GM21526 (cell line): Measurements from ENCODE around the gene SREBF2.

ENCODE experiments used
- ATAC-seq: cut with Tn5 transposase; IDR thresholded peaks from one replicate; pipeline ENCODE4 v1.9.1; 2021; ENCODE audit warnings: moderate library complexity; ENCODE audit not compliant: unreplicated experiment, low FRiP score

The SREBF2 gene

DNA sequence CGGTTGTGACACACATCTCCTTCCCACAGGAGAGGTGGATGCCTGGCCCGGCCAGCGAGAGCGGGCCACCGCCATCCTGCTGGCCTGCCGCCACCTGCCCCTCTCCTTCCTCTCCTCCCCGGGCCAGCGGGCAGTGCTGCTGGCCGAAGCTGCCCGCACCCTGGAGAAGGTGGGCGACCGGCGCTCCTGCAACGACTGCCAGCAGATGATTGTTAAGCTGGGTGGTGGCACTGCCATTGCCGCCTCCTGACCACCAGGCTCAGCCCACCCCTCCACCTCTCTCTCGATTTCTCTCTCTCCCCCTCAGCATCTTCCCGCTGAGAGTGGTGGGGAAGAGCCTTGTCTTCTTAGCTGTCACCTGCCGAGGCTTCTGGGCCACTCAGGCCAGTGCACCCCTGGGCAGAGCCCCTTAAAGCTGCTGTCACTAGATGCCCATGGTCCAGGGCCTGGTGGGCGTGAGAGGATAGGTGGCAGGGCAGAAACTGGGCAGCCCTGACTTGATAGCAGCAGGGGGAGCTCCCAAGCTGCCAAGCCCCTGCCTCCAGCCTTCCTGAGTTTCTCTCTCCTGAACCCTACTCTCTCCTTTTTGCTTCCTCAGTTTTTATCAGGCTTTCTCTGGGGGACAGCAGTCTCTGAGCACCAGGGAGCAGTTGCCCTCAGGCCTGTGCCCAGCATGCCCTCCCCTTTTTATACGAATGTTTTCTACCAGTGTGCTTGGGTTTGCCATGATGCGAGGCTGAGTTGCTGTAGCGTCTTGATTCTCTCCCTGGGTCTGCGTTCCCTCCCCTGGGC, 72.7 kb downstream of the SREBF2 start:
- no peak for ATAC-seq

- ATAC-seq: no peak
Measured at GRCh38 chr22:41906822-41907221, 73.9 kb downstream of the SREBF2 start.

DNA sequence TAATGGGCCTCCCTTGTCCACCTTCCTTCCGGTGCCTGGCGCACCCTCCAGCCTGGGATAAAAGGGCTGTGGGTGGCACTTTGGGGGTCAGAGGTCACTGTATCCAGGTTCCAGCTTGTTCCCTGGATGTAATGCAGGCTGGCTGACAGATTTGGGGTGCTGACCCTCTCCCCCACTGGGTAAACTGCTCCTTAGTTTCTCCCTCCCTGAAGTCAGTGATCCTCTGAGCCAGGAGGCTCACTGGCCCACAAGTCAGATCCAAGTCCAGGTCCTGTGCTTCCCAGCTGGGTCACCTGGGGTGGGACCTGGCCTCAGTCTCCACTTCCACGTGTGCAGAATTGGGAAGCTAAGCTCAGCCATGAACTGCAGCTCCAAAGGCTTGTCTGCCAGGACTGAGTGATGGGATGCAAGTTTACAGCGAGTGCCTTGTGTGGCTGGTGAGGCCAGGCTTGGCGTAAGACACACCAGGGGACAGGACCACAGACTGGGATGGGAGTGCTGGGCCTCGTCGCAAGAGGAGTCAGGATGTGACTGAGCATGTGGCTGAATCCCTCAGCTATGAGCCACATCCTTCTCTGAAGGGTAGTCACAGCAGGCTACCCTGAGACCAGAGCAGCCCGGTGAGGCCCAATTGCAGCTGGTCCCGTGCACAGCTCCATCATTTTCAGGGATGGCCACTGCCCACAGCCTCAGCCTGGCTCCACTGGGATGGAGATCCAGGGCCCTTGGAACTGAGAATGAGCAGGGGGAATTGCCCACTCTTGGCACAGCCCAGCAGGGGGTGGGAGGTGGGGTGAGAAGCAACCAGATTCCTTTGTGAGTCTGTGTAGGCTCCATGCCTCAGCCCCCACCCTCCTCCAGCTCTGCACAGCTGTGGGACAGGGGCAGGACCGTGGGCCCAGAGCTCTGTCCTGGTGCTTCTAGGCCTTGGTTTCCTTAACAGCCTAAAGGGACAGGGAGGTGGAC, 74.8 kb downstream of the SREBF2 start:
- no peak for ATAC-seq

DNA sequence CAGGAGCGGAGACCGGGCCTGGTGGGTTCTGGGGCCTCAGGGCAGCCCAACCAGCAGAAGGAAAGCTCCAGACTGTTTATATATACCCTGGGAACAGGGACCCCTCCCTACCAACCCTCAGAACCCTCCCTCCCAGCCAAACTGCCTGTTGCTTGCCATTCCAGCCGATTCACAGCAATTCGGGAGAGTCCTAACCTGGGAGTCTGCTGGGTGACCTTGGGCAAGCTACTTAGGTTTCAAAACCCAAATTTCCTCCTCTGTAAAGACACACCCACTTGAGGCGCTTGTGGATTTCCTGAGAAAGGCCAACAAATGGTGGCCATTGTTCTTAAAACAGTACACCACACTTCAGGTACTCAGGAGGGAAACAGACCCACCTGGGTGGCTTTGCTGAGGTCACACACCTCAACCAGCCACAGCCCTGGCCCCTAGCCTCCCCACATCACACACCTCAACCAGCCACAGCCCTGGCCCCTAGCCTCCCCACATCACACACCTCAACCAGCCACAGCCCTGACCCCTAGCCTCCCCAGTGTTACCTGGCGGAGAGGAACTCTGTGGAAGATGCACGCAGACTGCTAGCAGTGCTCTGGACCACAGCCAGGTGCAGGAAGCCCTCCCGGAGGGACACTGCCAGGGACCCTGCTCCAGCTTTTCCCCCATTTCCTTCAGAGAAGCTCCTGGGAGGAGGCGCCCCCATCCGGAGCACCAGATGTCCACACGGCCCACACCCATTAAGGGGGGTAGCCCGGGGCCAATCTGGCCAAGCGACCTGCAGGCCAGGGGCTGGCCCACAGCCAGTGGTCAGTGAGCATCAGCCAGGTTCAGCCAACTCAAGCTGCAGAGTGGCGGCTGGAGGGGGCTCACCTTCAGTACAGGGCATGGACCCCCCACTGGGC, 75.8 kb downstream of the SREBF2 start:
- ATAC-seq: no peak

- no peak for ATAC-seq
Measured at GRCh38 chr22:41909310-41910049, 76.6 kb downstream of the SREBF2 start.

- no peak for ATAC-seq
Measured at GRCh38 chr22:41910050-41911000, 77.4 kb downstream of the SREBF2 start.

DNA sequence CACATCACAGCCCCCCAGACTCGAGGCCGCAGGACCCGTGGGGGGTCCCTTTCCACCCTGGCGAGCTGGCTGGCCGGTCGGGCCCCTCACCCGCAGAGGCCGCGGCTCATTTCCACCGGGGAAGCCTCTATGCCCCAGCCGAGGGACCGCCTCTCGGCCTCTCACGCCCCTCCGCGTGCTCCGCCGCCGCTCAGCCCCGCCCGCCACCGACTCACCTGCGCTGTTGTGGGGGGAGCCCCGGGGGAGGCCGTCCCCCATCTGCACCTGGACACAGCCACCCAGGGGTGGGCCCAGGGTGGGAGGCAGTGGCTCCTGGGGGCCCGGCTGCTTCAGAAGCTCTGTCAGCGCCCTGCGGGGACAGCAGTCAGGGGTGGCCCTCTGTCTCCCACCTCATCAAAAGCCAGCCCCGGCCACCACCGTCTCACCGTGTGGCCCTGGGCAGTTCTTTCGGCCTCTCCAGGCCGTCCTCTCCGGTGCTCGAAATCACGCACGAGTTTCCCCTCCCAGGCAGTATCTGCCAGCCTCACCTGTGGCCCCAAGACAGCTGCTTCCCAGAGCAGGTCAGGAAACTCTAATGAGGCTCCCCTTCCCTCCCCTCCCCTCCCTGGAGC, 78.2 kb downstream of the SREBF2 start:
- ATAC-seq: no peak

DNA sequence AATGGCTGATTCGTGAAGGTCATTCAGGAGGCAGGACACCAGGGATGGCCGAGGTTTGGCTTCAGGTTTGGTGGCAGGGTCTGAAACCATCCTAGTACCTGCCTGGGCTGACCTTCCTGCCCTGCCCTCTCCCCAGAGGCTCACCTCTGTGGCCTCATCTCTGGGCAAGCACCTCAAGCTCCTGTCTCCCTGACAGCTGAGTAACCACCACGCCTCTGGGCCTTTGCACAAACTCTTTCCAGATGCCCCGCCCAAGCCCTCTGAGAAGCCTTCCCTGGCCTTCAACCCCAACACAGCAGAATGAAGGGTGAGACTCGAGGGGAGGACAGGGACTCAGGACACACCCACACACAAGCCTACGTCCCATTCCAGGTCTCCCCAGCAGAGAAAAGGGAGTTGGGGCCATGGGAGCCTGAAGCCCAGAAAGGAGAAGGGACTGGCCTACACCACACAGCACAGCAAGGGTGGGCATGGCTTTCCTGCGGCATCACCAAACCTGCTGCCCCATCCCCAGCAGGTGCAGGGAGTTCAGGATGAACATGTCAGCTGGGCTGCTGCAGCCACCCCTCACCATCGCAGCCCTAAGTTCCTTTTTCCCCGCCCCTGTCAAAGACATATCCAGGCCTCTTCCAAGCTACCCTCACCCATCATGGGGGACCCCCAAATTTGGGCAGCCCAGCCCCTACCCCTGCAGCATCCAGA, 79.6 kb downstream of the SREBF2 start:
- ATAC-seq: no peak

DNA sequence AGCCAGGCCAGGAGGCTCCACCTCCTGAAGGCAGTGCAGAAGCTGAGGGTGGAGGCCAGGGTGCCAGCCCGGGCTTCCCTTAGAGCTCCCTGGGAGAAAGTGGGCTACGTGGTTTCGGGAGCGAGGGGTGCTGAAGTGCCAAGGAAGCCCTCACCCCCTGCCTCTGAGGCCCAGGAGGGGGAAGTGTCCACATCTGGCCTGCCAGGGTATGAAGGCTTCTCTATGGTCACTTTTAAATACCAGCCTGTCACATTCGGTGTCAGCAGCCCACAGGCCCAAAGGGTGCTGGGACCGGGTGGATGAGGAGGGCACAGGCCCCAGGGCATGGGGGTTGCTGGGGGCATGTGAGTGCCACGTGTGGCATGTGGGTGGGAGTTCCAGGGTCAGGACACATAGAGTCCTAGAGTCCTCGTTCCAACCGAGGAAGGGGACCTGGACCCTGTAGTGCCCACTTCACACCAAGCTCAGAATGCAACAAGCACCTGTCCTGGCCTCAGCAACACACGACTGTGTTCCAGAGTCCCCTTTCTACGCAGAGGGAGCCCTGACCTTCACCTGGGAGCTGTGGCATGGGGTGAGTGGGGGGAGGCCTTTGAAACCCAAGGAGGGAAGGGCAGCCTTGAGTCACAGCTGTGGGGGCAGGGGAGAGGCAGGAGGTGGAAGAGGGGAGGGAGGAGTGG, 80.3 kb downstream of the SREBF2 start:
- ATAC-seq: no peak

DNA sequence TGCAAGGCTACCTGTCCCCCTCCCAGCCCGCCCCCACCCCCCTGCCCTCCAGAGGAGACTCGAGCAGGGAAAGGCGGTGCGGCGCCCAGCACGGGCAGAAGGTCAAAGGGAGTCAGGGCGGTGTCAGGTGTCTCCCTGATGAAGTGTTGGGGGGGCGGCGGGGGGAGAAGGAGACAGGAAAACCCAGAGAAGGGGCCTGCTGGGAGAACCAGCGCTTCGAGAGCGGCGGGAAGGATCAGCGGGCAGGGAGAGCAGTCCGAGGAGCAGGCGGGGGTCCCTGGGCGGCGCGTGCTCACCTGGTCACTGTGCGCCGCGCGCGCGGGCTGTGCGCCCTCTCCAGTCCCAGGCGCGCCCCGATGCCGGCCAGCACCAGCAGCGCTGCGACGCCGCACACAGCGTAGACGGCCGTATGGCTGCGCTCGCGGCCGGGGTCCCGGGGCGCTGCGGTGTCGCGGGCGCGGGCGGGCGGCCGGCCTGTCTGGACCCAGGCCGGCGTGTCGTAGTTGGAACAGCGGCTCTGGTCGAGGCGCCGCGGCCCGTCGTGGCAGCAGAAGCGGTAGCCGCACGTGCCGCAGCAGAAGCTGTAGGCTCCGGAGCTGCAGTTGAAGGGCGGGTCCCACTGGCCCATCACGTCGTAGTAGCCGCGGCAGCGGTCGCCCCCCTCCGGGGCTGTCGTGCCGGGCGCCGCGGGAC, 81.1 kb downstream of the SREBF2 start:
- ATAC-seq: no peak

DNA sequence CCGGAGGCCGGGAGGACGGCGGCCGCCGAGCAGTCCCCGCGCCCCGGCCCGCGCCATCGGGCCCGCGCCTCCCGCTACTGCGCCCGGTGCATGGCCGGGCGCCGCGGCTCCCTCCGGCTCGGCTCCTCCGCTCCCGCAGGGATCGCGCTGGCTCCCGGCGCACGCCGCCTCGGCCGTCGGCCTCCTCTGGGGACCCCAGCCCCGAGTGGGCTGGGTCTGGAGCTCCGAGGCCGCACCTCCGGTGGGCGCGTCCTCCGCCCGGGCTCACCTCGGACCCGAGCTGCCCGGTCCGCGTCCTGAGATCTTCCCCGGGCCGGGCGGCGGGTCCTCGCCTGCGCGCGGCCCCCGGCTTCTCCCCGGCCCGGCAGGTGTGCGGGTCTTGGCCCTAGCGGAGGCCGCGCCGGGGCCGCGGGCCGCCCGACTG, 81.7 kb downstream of the SREBF2 start:
- no peak for ATAC-seq

GRCh38 chr22:41915035-41915785, 82.3 kb downstream of the SREBF2 start, which contains the start of gene SHISA8:
SHISA8 (minus strand) TSS chr22:41915074; CDS start chr22:41914667, 407 bp downstream.
- ATAC-seq: no peak

DNA sequence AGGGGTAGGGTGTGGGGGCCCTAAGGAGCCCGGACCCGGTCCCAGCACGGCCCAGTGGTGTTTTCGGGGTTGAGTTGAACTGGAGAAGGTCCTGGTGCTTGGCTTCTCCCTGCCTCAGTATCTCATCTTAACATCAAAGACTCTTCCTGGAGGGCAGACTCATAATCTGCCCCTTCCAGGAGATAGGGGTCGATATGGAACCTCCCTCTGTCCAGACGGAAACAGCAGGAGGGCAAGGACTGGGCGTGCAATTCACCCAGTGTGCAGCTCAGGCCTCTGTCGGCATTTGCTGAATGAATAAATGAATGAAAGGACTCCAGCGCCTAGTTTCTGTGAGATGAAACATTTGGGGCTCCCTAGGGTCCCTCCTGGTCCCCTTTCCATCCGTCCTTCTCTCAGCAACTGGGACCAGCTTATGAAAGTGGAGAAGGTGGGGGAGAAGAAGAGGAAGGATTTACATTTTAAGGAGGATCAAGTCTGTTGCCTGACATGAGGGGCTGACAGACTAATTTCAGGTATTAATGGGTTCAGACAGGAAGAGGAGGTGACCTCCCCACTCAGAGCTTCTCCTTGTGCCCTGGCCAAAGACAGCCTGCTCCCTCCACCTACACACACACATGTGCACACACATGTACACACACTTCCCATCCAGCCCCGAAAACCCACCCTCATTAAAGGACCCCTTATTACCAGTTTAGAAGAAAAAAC, 83.0 kb downstream of the SREBF2 start:
- no peak for ATAC-seq

GRCh38 chr22:41916745-41917358, 83.9 kb downstream of the SREBF2 start:
- ATAC-seq: no peak
